Gastrocnemius medialis (tissue), 4 donors: ENCODE results near the gene MPPED1.

Experiments
- CTCF ChIP-seq, 5 experiments: fragments of 450-650 bp in 3 of 5; fragments of 200-600 bp in 2 of 5; sonication (generic) in 2 of 5; IDR thresholded peaks in 4 of 5; conservative IDR thresholded peaks in 1 of 5; 1 replicate in 4 of 5; 2 replicates in 1 of 5; pipeline ENCODE4 v1.5.1; 2016 to 2019; ENCODE audit warnings: antibody characterized with exemption in 5 of 5, mild to moderate bottlenecking in 3 of 5, moderate library complexity in 3 of 5
- POLR2A ChIP-seq, 2 donors: fragments of 450-650 bp; IDR thresholded peaks; one replicate each; pipeline ENCODE4 v1.6.1; 2017; ENCODE audit warnings: antibody characterized with exemption in 2 of 2, mild to moderate bottlenecking in 2 of 2, moderate library complexity in 2 of 2

GRCh38 chr22:43490311-43490710 lies 78.5 kb downstream of the MPPED1 start:
- TF ChIP-seq CTCF (IDR thresholded peaks at IDR 0.05 in 4 of 5, conservative IDR thresholded peaks at IDR 0.05 in 1 of 5) = no peak
- TF ChIP-seq POLR2A (IDR thresholded peaks at IDR 0.05) = no peak
